Caco-2 (cell line): Measurements from ENCODE around the gene TOP2B. TPM values are rescaled to one million over a fixed set of nuclear protein-coding genes. Genes with fewer than 3 reads are reported as not detected.

Source experiments
- BruUV-seq: library from RNA; stranded (reverse); fragments of 400-500 nt; replicated peaks from 2 replicates; lab custom pipeline; 2021; lab: Mats Ljungman, UMichigan
- CTCF ChIA-PET: fragments of 300-600 bp; sonication (Branson Sonifier 250); formaldehyde crosslinking; loops from one replicate; lab custom pipeline; 2022; ENCODE audit warnings: antibody characterized with exemption; lab: Charles Lee
- POLR2A ChIA-PET: fragments of 300-600 bp; sonication (Branson Sonifier 250); formaldehyde crosslinking; loops from one replicate; lab custom pipeline; 2022; ENCODE audit warnings: antibody characterized with exemption; lab: Charles Lee
- DNase-seq, 2 experiments: peaks; one replicate each; pipeline versions ENCODE4 v3.0.0 to v3.0.0-alpha.2; 2020 to 2022
- H3K27me3 ChIP-seq: replicated peaks from 2 replicates; pipeline ENCODE4 v1.6.0; 2011; ENCODE audit warnings: low read length; ENCODE audit not compliant: control insufficient read depth, insufficient read depth
- H3K36me3 ChIP-seq: 2 replicates; pipeline ENCODE4 v1.5.1; 2011; ENCODE audit warnings: low read length; ENCODE audit not compliant: control insufficient read depth, insufficient read depth
- H3K4me1 ChIP-seq: fragments of 250-450 bp; sonication (Bioruptor Pico); 2 replicates; pipeline ENCODE4 v1.5.1; 2020; ENCODE audit warnings: mild to moderate bottlenecking
- H3K4me3 ChIP-seq: 2 replicates; pipeline ENCODE4 v1.5.1; 2011; ENCODE audit warnings: low read depth, mild to moderate bottlenecking, control low read depth, low read length
- H3K9me3 ChIP-seq: fragments of 250-450 bp; sonication (Bioruptor Pico); 2 replicates; pipeline ENCODE4 v1.5.1; 2020; ENCODE audit warnings: mild to moderate bottlenecking, moderate library complexity
- H3K27ac Mint-ChIP-seq: one replicate; pipeline ENCODE4 v1.8.0; 2022; ENCODE audit warnings: mixed read lengths; ENCODE audit not compliant: unreplicated experiment
- H3K27me3 Mint-ChIP-seq: one replicate; pipeline ENCODE4 v1.8.0; 2022; ENCODE audit warnings: mixed read lengths; ENCODE audit not compliant: insufficient read depth, unreplicated experiment
- H3K36me3 Mint-ChIP-seq: one replicate; pipeline ENCODE4 v1.8.0; 2022; ENCODE audit warnings: mild to moderate bottlenecking, mixed read lengths; ENCODE audit not compliant: insufficient read depth, unreplicated experiment
- H3K4me1 Mint-ChIP-seq: one replicate; pipeline ENCODE4 v1.8.0; 2022; ENCODE audit warnings: low read depth, mixed read lengths; ENCODE audit not compliant: unreplicated experiment
- H3K4me3 Mint-ChIP-seq: one replicate; pipeline ENCODE4 v1.8.0; 2022; ENCODE audit warnings: mild to moderate bottlenecking, moderate library complexity, mixed read lengths; ENCODE audit not compliant: unreplicated experiment
- H3K9me3 Mint-ChIP-seq: one replicate; pipeline ENCODE4 v1.8.0; 2022; ENCODE audit warnings: mixed read lengths; ENCODE audit not compliant: unreplicated experiment
- CTCF ChIP-seq, 2 experiments: fragments of 200-600 bp in 1 of 2; IDR thresholded peaks; 1 replicate in 1 of 2; 2 replicates in 1 of 2; pipeline versions ENCODE4 v1.5.1 to v1.8.0; 2011 to 2022; ENCODE audit warnings: antibody characterized with exemption in 1 of 2, control low read depth in 1 of 2, inconsistent platforms in 1 of 2, low read depth in 1 of 2, low read length in 1 of 2, mild to moderate bottlenecking in 1 of 2, moderate library complexity in 1 of 2; ENCODE audit not compliant: insufficient read depth in 1 of 2, severe bottlenecking in 1 of 2, unreplicated experiment in 1 of 2
- intact Hi-C: fragments of 100-400 bp; cut with micrococcal nuclease; formaldehyde crosslinking; loops from one replicate; pipeline ENCODE4 v1.10.0; 2022; ENCODE audit not compliant: unreplicated experiment
- total RNA-seq: library from RNA; stranded (reverse); gene quantifications from 2 replicates; pipeline ENCODE4 v1.2.3, GENCODE V29; 2022

TOP2B gene
- total RNA-seq, 1 experiment from 2014 or later: 83.1 TPM

DNA sequence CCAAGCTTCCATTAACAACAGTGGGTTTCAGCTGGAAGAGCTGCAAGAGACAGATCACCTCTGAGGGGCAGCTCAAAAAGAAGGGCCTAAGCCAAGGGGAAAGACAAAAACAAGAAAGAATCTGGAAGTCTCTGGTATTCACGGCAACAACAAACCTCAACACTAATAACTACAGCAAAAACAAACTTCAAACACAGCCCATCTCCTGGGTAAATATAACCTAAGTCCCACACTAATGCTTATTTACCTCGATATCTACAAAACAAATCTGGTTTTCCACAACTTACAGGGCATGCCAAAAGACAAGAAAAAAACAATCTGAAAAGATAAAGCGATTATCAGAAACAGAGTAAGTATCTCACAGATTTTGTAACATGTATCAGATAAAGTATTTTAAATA is 29.7 kb downstream of the TOP2B start:
- Mint-ChIP-seq H3K27ac (no peak overlapping the region), H3K4me1 (no peaks in the 10 kb centered on the region), H3K36me3 (peaks cover 10% of the 10 kb centered on the region), H3K27me3 (no peaks in the 10 kb centered on the region), H3K4me3 (no peak overlapping the region), H3K9me3 (no peaks in the 10 kb centered on the region)
- H3K36me3 ChIP-seq: no peaks in the 10 kb centered on the region
- no TSS peak for BruUV-seq
- intact Hi-C loops: no loop called here
- CTCF ChIA-PET: no interaction called here
- no peak for TF ChIP-seq CTCF (IDR thresholded peaks at IDR 0.05; ENCODE audit: insufficient read depth in 1 of 2, low read depth in 1 of 2, low read length in 1 of 2, severe bottlenecking in 1 of 2, unreplicated experiment in 1 of 2)
- H3K9me3 ChIP-seq: no peaks in the 10 kb centered on the region
- H3K4me1 ChIP-seq: no peaks in the 10 kb centered on the region
- H3K4me3 ChIP-seq: no peak overlapping the region
- POLR2A ChIA-PET: no interaction called here
- H3K27me3 ChIP-seq: no peaks in the 10 kb centered on the region
- DNase-seq: no peak

GRCh38 chr3:25633919-25634318 is 30.8 kb downstream of the TOP2B start:
- intact Hi-C loops: no loop called here
- no peaks in the 10 kb centered on the region for H3K36me3 ChIP-seq
- no peaks in the 10 kb centered on the region for H3K9me3 ChIP-seq
- H3K4me1 ChIP-seq: no peaks in the 10 kb centered on the region
- no peaks in the 10 kb centered on the region for H3K27me3 ChIP-seq
- no peak for DNase-seq
- Mint-ChIP-seq H3K36me3 (peaks cover 10% of the 10 kb centered on the region), H3K4me3 (no peak overlapping the region), H3K4me1 (no peaks in the 10 kb centered on the region), H3K27me3 (no peaks in the 10 kb centered on the region), H3K27ac (no peak overlapping the region), H3K9me3 (no peaks in the 10 kb centered on the region)
- CTCF ChIA-PET: no interaction called here
- POLR2A ChIA-PET: no interaction called here
- BruUV-seq: no TSS peak
- no peak overlapping the region for H3K4me3 ChIP-seq
- TF ChIP-seq CTCF (IDR thresholded peaks at IDR 0.05; ENCODE audit: insufficient read depth in 1 of 2, low read depth in 1 of 2, low read length in 1 of 2, severe bottlenecking in 1 of 2, unreplicated experiment in 1 of 2): no peak

DNA sequence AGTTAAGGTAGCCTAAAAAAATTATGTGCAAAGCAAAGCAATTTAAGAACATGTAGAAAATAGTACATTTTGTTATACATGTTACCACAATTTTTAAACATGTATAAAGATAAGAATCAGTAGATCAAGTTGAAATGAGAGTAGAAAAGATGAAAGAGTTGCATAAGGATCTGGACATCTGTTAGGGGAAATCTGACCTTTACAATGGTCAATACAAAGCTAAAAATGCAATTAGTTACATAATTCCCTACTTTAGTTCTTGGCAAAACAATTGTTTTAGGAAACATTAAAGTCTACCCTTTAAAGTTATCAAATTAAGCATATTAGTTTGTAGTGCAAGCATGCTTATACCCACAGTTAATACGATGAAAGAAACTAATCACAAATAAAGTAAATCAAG is 32.7 kb downstream of the TOP2B start:
- DNase-seq: no peak
- CTCF ChIA-PET: no interaction called here
- no peaks in the 10 kb centered on the region for H3K4me1 ChIP-seq
- Mint-ChIP-seq H3K36me3 (peaks cover 23% of the 10 kb centered on the region), H3K4me3 (no peak overlapping the region), H3K27ac (no peak overlapping the region), H3K27me3 (no peaks in the 10 kb centered on the region), H3K9me3 (no peaks in the 10 kb centered on the region), H3K4me1 (no peaks in the 10 kb centered on the region)
- POLR2A ChIA-PET: no interaction called here
- BruUV-seq: no TSS peak
- H3K4me3 ChIP-seq: no peak overlapping the region
- intact Hi-C loops: no loop called here
- no peak for TF ChIP-seq CTCF (IDR thresholded peaks at IDR 0.05; ENCODE audit: insufficient read depth in 1 of 2, low read depth in 1 of 2, low read length in 1 of 2, severe bottlenecking in 1 of 2, unreplicated experiment in 1 of 2)
- H3K9me3 ChIP-seq: no peaks in the 10 kb centered on the region
- no peaks in the 10 kb centered on the region for H3K27me3 ChIP-seq
- H3K36me3 ChIP-seq: no peaks in the 10 kb centered on the region
